Subcutaneous abdominal adipose tissue (tissue), 5 donors: ENCODE data around the gene SMAGP.

Experiments
- H3K27ac ChIP-seq: one replicate; pipeline ENCODE4 v1.7.0; 2013; ENCODE audit warnings: low read depth, mild to moderate bottlenecking, inconsistent platforms, low read length, moderate library complexity
- H3K27me3 ChIP-seq, 5 donors: one replicate each; pipeline ENCODE4 v1.7.0; 2013; ENCODE audit warnings: low read length in 5 of 5, inconsistent platforms in 1 of 5; ENCODE audit not compliant: control insufficient read depth in 5 of 5, insufficient read depth in 4 of 5
- H3K36me3 ChIP-seq, 5 donors: one replicate each; pipeline ENCODE4 v1.7.0; 2013; ENCODE audit warnings: low read length in 5 of 5; ENCODE audit not compliant: control insufficient read depth in 5 of 5, insufficient read depth in 5 of 5
- H3K4me1 ChIP-seq, 5 donors: one replicate each; pipeline ENCODE4 v1.7.0; 2013; ENCODE audit warnings: low read length in 5 of 5, mild to moderate bottlenecking in 3 of 5, moderate library complexity in 1 of 5; ENCODE audit not compliant: control insufficient read depth in 5 of 5, insufficient read depth in 5 of 5
- H3K4me3 ChIP-seq, 5 donors: one replicate each; pipeline ENCODE4 v1.7.0; 2013; ENCODE audit warnings: low read length in 5 of 5, low read depth in 1 of 5
- H3K9ac ChIP-seq, 5 donors: one replicate each; pipeline ENCODE4 v1.7.0; 2013; ENCODE audit warnings: low read length in 5 of 5, mild to moderate bottlenecking in 4 of 5, moderate library complexity in 3 of 5
- H3K9me3 ChIP-seq, 5 donors: one replicate each; pipeline ENCODE4 v1.7.0; 2013; ENCODE audit warnings: low read length in 5 of 5; ENCODE audit not compliant: control insufficient read depth in 5 of 5
- donor health status: healthy.
- donor health status: healthy.
- donor health status: healthy.
- donor health status: healthy.
- donor health status: healthy.

Gene SMAGP

DNA sequence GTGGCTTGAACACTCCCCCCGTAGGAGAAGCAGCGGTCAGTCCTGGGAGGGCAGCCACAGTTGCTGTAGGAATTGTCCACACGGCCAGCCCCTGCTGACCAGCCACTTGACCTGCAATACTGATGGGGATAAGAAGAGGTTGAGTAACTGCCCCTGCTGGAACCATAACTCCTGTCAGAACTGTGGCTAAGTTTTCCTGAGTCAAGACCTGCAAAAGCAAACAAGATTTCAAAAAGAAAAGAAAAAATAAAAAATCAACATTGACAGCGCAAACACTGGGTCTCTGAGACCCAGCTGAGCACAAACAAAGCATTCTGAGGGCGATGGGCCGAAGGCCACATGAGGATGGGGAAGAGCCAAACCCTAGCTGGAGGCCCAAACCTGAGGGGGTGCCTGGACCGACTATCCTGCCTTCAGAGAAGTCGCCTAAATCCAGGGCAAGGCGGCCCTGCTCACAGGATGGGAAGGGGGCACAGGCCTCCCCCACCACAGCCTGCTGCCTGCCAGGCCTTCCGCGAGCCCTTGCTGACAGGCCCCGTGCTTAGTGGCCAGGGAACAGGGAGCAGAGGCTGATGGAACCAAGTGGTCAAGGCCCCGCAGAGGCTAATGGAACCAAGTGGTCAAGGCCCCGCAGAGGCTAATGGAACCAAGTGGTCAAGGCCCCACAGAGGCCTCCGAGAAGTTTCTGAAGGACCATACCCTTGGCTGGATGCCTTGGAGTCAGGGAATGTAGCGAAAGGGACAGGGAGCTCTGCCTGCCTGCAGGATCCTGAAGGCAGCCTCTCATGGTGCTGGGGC lies 71.4 kb downstream of the SMAGP start:
- Histone ChIP-seq H3K4me3 (no peak overlapping the region), H3K27ac (no peak overlapping the region), H3K36me3 (peaks cover 0 to 41% (median 18%) of the 10 kb centered on the region in 5 donors), H3K9ac (no peak overlapping the region), H3K27me3 (no peaks in the 10 kb centered on the region), H3K9me3 (no peaks in the 10 kb centered on the region), H3K4me1 (peaks cover 2 to 24% (median 8%) of the 10 kb centered on the region in 5 donors)

DNA sequence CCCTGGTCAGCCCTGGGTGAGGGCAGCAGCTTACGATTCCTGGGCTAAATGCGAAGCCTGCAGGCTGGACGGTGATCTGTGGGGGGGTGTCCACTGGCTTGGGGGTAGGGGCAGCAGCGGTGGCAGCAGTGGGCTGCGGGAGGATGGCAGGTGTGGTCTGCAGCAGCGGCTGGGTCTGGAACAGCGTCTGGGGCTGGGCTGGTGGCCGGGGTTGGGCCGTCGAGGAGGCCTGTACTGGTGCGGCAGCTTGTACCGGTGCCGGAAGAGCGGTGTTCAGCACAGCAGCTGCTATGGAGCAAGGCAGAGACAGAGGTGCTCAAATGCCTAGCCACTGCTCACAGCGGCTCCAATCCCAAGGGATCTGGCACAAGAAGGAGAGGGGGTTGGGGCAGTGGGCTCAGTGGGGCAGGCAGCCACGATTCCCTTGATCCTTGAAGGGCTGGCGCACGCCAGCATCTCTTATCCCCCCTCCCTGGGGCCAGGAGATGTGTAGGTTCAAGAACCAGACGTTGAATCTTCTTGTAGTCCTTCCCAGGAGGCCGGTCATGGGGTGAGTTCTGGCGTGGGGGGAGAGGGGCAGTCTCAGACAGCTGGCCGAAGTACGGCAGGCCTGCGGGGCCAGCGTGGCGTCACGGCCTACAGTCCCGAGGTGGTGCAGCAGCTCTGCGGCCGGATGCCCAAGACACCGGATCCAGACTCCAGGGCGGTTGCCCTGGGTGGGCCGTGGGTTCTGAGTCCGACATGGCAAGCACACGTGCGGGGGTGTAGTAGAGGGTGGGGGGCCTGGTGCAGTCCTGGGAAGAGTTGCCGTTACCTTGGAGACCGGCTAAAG lies 72.3 kb downstream of the SMAGP start:
- Histone ChIP-seq H3K27ac (no peak overlapping the region), H3K9ac (no peak overlapping the region), H3K27me3 (no peaks in the 10 kb centered on the region), H3K4me1 (peaks cover 2 to 23% (median 8%) of the 10 kb centered on the region in 5 donors), H3K36me3 (peaks cover 0 to 34% (median 17%) of the 10 kb centered on the region in 5 donors), H3K9me3 (no peaks in the 10 kb centered on the region), H3K4me3 (no peak overlapping the region)

DNA sequence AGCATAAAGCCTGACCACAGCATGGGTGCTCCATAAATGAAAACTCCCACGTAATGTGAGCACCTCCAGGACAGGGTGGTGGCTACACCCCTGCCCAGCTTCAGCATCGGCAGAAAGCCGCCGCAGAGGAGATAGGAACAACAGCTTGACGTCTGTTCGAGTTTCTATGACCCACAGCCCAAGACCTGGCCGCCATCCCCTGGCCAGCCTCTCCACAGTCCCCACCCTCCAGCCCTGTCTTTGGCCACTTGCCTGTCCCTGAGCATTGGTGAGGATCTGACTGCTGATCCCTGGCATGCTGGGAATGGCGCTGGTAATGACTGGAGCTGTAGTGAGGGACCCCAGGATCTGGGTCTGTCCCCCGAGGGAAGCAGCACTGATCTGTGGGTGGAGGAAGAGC lies 73.7 kb downstream of the SMAGP start:
- Histone ChIP-seq H3K9me3 (no peaks in the 10 kb centered on the region), H3K4me1 (peaks cover 2 to 35% (median 17%) of the 10 kb centered on the region in 5 donors), H3K27ac (no peak overlapping the region), H3K9ac (no peak overlapping the region), H3K36me3 (peaks cover 0 to 39% (median 20%) of the 10 kb centered on the region in 5 donors), H3K4me3 (no peak overlapping the region), H3K27me3 (no peaks in the 10 kb centered on the region)

DNA sequence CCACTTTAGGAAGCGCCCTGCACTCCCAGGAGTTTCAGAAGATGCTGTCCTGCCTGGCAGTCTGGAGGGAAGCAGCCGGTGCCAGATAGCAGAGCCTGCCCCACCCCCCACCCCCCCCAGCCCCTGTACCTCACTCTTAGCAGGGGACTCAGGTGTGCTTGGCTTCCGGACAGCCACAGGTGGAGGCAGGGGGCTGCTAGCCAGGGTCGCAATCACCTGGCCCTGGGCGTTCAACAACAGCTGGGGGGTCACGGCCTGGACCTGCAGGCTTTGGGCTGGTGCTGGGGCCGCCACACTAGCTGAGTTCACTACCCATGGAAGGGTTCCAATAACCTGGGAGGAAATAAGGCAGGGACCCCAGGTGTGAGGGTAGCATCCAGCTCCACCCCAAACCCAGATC lies 74.4 kb downstream of the SMAGP start:
- peaks cover 2 to 42% (median 20%) of the 10 kb centered on the region in 5 donors for H3K4me1 ChIP-seq
- H3K27me3 ChIP-seq: no peaks in the 10 kb centered on the region
- no peaks in the 10 kb centered on the region for H3K9me3 ChIP-seq
- peaks cover 0 to 46% (median 27%) of the 10 kb centered on the region in 5 donors for H3K36me3 ChIP-seq
- H3K9ac ChIP-seq: no peak overlapping the region
- H3K27ac ChIP-seq: no peak overlapping the region
- H3K4me3 ChIP-seq: no peak overlapping the region
